ENCODE measurements around the gene TRAF3. TPM values are rescaled to one million over a fixed set of nuclear protein-coding genes. Genes with fewer than 3 reads are reported as not detected.

Gene TRAF3
- total RNA-seq, 1 experiment from 2014 or later, result 37.6 TPM

DNA sequence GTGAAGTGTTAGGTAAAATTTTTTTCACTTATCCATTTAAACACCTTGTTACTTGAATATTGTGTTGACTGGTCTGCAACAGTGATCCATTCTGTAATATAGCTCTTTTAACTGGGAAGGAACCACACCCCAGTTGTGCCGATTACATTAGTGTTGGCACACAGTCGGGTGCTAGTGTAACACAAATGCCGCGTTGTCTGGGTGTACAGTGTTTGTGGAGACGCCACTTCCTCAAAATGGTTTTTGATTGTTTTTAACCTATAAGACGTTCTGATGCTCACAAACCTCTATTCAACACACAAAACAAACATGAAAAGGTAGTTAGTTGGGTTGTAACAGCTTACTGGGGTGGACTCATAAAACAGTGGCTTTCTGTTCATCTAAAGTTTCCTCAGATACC, 48.0 kb upstream of the TRAF3 start:
- BruUV-seq (replicated peaks), result TSS peak; percentile 50
- POLR2A ChIA-PET, result no interaction called here
- Histone ChIP-seq H3K9me3 (ENCODE audit: control insufficient read depth, insufficient read depth, low read depth, low read length) (no peaks in the 10 kb centered on the region), H3K27me3 (ENCODE audit: control insufficient read depth, insufficient read depth, low read length) (no peaks in the 10 kb centered on the region), H3K4me1 (ENCODE audit: control insufficient read depth, insufficient read depth, low read length) (no peaks in the 10 kb centered on the region), H3K36me3 (ENCODE audit: control insufficient read depth, insufficient read depth, low read length) (no peaks in the 10 kb centered on the region; the same call in 1 of the 2 replicates), H3K4me3 (ENCODE audit: low read depth in 2 of 2, low read length in 2 of 2) (no peak overlapping the region), H3K27ac (ENCODE audit: low read length) (no peak overlapping the region)
- DNase-seq (ENCODE audit: low read depth, low spot score) (no peak), ATAC-seq (no peak)
- TF ChIP-seq POLR2AphosphoS5 (IDR thresholded peaks at IDR 0.05; ENCODE audit: low read depth, low read length), result no peak
- TF ChIP-seq SIN3A (IDR thresholded peaks at IDR 0.05; ENCODE audit: borderline replicate concordance, insufficient read depth, low read depth, low read length), result no peak
- intact Hi-C loops (cut with micrococcal nuclease; ENCODE audit: unreplicated experiment) (no loop called here), in situ Hi-C loops (cut with HindIII; ENCODE audit: low pct_unique_long_range_greater_than_20kb, low sequenced_read_pairs) (no loop called here)
- CTCF ChIA-PET, result no interaction called here

- in situ Hi-C loops (cut with HindIII; ENCODE audit: low pct_unique_long_range_greater_than_20kb, low sequenced_read_pairs) (no loop called here), intact Hi-C loops (cut with micrococcal nuclease; ENCODE audit: unreplicated experiment) (no loop called here)
- no peak for DNase-seq (ENCODE audit: low read depth, low spot score)
- Histone ChIP-seq H3K27ac (ENCODE audit: low read length) (no peak overlapping the region), H3K4me3 (ENCODE audit: low read depth in 2 of 2, low read length in 2 of 2) (no peak overlapping the region), H3K9me3 (ENCODE audit: control insufficient read depth, insufficient read depth, low read depth, low read length) (no peaks in the 10 kb centered on the region), H3K36me3 (ENCODE audit: control insufficient read depth, insufficient read depth, low read length) (no peaks in the 10 kb centered on the region; the same call in 1 of the 2 replicates), H3K4me1 (ENCODE audit: control insufficient read depth, insufficient read depth, low read length) (no peaks in the 10 kb centered on the region), H3K27me3 (ENCODE audit: control insufficient read depth, insufficient read depth, low read length) (no peaks in the 10 kb centered on the region)
- ChIA-PET POLR2A (no interaction called here), CTCF (no interaction called here)
- BruUV-seq (replicated peaks), result no TSS peak
- no peak for TF ChIP-seq REST (IDR thresholded peaks at IDR 0.05; ENCODE audit: insufficient read depth in 1 of 2, low read depth in 2 of 2, low read length in 1 of 2)
- TF ChIP-seq, protein P1, sequence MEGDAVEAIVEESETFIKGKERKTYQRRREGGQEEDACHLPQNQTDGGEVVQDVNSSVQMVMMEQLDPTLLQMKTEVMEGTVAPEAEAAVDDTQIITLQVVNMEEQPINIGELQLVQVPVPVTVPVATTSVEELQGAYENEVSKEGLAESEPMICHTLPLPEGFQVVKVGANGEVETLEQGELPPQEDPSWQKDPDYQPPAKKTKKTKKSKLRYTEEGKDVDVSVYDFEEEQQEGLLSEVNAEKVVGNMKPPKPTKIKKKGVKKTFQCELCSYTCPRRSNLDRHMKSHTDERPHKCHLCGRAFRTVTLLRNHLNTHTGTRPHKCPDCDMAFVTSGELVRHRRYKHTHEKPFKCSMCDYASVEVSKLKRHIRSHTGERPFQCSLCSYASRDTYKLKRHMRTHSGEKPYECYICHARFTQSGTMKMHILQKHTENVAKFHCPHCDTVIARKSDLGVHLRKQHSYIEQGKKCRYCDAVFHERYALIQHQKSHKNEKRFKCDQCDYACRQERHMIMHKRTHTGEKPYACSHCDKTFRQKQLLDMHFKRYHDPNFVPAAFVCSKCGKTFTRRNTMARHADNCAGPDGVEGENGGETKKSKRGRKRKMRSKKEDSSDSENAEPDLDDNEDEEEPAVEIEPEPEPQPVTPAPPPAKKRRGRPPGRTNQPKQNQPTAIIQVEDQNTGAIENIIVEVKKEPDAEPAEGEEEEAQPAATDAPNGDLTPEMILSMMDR (IDR thresholded peaks at IDR 0.05), result no peak
- ATAC-seq, result no peak
These were observed 47.4 kb upstream of the TRAF3 start for GRCh38 chr14:102729825-102730224.

DNA sequence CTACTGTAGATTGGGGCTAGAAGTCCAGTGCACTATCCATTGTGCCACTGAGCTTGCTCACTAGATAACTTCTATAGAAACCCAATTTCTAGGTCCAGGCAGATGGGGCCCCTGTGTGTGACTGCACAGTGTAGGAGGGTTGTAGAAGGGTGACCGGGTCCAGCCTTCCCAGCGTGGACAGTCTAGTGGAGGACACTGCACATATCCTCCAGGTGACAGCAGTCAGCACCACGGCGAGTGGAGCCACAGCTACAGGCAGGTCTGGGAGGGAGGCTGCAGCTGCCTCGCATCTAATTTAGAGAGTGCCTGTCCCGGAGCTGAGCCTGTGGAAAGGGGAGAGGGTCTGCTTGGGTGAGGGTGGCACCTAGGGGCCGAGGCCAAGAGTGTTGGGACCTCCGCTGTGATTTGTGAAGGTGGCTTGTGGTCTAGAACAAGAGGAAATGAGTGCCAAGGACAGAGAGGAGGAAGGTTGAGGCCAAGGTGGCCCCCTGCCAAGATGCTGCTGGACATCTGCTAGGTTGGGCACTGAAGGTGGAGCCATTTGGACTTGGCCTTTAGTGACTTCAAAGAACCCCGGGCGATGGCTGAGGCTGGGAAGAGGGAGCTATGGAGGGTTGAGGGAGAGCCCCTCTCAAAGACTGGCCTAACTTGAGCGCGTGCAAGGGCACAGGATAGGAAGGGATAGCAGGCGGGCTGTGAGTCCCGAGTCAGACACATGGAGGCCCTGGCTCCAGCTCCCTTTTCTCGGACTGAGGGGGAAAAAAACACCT, 46.0 kb upstream of the TRAF3 start:
- TF ChIP-seq POLR2AphosphoS5 (IDR thresholded peaks at IDR 0.05; ENCODE audit: low read depth, low read length) (no peak), SIN3A (IDR thresholded peaks at IDR 0.05; ENCODE audit: borderline replicate concordance, insufficient read depth, low read depth, low read length) (no peak), TCF7L2 (IDR thresholded peaks at IDR 0.05; ENCODE audit: low read depth, low read length) (no peak), REST (IDR thresholded peaks at IDR 0.05; ENCODE audit: insufficient read depth in 1 of 2, low read depth in 2 of 2, low read length in 1 of 2) (no peak)
- TF ChIP-seq, protein P1 (IDR thresholded peaks at IDR 0.05), result no peak
- Histone ChIP-seq H3K9me3 (ENCODE audit: control insufficient read depth, insufficient read depth, low read depth, low read length) (no peaks in the 10 kb centered on the region), H3K4me1 (ENCODE audit: control insufficient read depth, insufficient read depth, low read length) (no peaks in the 10 kb centered on the region), H3K36me3 (ENCODE audit: control insufficient read depth, insufficient read depth, low read length) (no peaks in the 10 kb centered on the region; the same call in 1 of the 2 replicates), H3K27me3 (ENCODE audit: control insufficient read depth, insufficient read depth, low read length) (no peaks in the 10 kb centered on the region), H3K27ac (ENCODE audit: low read length) (no peak overlapping the region), H3K4me3 (ENCODE audit: low read depth in 2 of 2, low read length in 2 of 2) (no peak overlapping the region)
- ChIA-PET CTCF (no interaction called here), POLR2A (no interaction called here)
- BruUV-seq (replicated peaks), result no TSS peak
- in situ Hi-C loops (cut with HindIII; ENCODE audit: low pct_unique_long_range_greater_than_20kb, low sequenced_read_pairs), result no loop called here
- intact Hi-C loops (cut with micrococcal nuclease; ENCODE audit: unreplicated experiment), result no loop called here
- ATAC-seq (no peak), DNase-seq (ENCODE audit: low read depth, low spot score) (no peak)

Measured in Panc1 (cell line).